ENCODE data around the gene KLF18. TPM values are rescaled to one million over a fixed set of nuclear protein-coding genes. Genes with fewer than 3 reads are reported as not detected.

KLF18 gene
- polyA plus RNA-seq, 2 of the 4 experiments (the other 2 are of a cell fraction), result not detected

- no peak overlapping the region for H3K27ac ChIP-seq
- DNase-seq (ENCODE audit: low read depth in 1 of 2, low spot score in 1 of 2) (no peak), FAIRE-seq (no peak), ATAC-seq (no peak)
- H3K4me2 ChIP-seq, result no peak overlapping the region
- no peaks in the 10 kb centered on the region for H3K4me1 ChIP-seq
- H3K9me3 ChIP-seq, result no peaks in the 10 kb centered on the region
- 79% methylated on average over 12 of the region's 16 CpGs for whole genome bisulfite sequencing (ENCODE audit: missing lambda C conversion rate)
- ChIA-PET CTCF (interaction anchor here (1.4 kb wide), 1 partner anchor 9 kb away, joined by 5 read pairs; no protein-coding TSS in a partner anchor), POLR2A (no interaction called here)
- no peak overlapping the region for H3K4me3 ChIP-seq
- TF ChIP-seq GATA3 (IDR thresholded peaks at IDR 0.05; ENCODE audit: borderline replicate concordance), result no peak
- TF ChIP-seq CHD4 (IDR thresholded peaks at IDR 0.05; ENCODE audit: borderline replicate concordance), result no peak
- no peak for TF ChIP-seq HOXA7 (CRISPR knock-in tag; IDR thresholded peaks at IDR 0.05)
- TF ChIP-seq, protein P1, sequence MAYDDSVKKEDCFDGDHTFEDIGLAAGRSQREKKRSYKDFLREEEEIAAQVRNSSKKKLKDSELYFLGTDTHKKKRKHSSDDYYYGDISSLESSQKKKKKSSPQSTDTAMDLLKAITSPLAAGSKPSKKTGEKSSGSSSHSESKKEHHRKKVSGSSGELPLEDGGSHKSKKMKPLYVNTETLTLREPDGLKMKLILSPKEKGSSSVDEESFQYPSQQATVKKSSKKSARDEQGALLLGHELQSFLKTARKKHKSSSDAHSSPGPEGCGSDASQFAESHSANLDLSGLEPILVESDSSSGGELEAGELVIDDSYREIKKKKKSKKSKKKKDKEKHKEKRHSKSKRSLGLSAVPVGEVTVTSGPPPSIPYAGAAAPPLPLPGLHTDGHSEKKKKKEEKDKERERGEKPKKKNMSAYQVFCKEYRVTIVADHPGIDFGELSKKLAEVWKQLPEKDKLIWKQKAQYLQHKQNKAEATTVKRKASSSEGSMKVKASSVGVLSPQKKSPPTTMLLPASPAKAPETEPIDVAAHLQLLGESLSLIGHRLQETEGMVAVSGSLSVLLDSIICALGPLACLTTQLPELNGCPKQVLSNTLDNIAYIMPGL (CRISPR knock-in tag; IDR thresholded peaks at IDR 0.05; ENCODE audit: borderline replicate concordance), result no peak
- TF ChIP-seq ZNF302 (CRISPR knock-in tag; IDR thresholded peaks at IDR 0.05), result no peak
These were observed 11.6 kb downstream of the KLF18 start for GRCh38 chr1:44129616-44130500.

- DNase-seq (ENCODE audit: low read depth in 1 of 2, low spot score in 1 of 2), result no peak
- H3K4me3 ChIP-seq, result no peak overlapping the region
- no peak for ATAC-seq
- WGBS (ENCODE audit: missing lambda C conversion rate), result 57% methylated on average over 5 of the region's 5 CpGs
- no peak overlapping the region for H3K4me2 ChIP-seq
- ChIA-PET CTCF (interaction anchor here (0.7 to 1.6 kb wide), 2 partner anchors 10 to 13 kb away, joined by 3 to 5 read pairs; no protein-coding TSS in a partner anchor), POLR2A (no interaction called here)
- no peak overlapping the region for H3K27ac ChIP-seq
- no peaks in the 10 kb centered on the region for H3K9me3 ChIP-seq
- FAIRE-seq, result no peak
- TF ChIP-seq EHF (CRISPR knock-in tag; IDR thresholded peaks at IDR 0.05) (no peak), CEBPB (IDR thresholded peaks at IDR 0.05) (no peak), SREBF2 (IDR thresholded peaks at IDR 0.05) (no peak), NR3C1 (IDR thresholded peaks at IDR 0.05) (no peak), HOXB5 (CRISPR knock-in tag; IDR thresholded peaks at IDR 0.05) (no peak), PHF8 (IDR thresholded peaks at IDR 0.05; ENCODE audit: borderline replicate concordance, low read depth) (no peak), TFCP2L1 (CRISPR knock-in tag; IDR thresholded peaks at IDR 0.05) (no peak), NFE2L2 (conservative IDR thresholded peaks at IDR 0.05; ENCODE audit: low read length) (no peak), ZSCAN20 (CRISPR knock-in tag; IDR thresholded peaks at IDR 0.05) (no peak), CHD4 (IDR thresholded peaks at IDR 0.05; ENCODE audit: borderline replicate concordance) (no peak), KDM1A (IDR thresholded peaks at IDR 0.05; ENCODE audit: low read depth) (no peak), MAFK (IDR thresholded peaks at IDR 0.05; ENCODE audit: partially characterized antibody) (no peak), JUNB (IDR thresholded peaks at IDR 0.05) (no peak), RFX5 (IDR thresholded peaks at IDR 0.05) (no peak), CHD2 (IDR thresholded peaks at IDR 0.05; ENCODE audit: low read length, partially characterized antibody) (no peak), FOXS1 (CRISPR knock-in tag; IDR thresholded peaks at IDR 0.05) (no peak), CBX8 (IDR thresholded peaks at IDR 0.05) (no peak)
- TF ChIP-seq, protein P2, sequence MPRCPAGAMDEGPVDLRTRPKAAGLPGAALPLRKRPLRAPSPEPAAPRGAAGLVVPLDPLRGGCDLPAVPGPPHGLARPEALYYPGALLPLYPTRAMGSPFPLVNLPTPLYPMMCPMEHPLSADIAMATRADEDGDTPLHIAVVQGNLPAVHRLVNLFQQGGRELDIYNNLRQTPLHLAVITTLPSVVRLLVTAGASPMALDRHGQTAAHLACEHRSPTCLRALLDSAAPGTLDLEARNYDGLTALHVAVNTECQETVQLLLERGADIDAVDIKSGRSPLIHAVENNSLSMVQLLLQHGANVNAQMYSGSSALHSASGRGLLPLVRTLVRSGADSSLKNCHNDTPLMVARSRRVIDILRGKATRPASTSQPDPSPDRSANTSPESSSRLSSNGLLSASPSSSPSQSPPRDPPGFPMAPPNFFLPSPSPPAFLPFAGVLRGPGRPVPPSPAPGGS (IDR thresholded peaks at IDR 0.05), result no peak
- TF ChIP-seq, protein P1 (CRISPR knock-in tag; IDR thresholded peaks at IDR 0.05; ENCODE audit: borderline replicate concordance), result no peak
- TF ChIP-seq, protein P3, sequence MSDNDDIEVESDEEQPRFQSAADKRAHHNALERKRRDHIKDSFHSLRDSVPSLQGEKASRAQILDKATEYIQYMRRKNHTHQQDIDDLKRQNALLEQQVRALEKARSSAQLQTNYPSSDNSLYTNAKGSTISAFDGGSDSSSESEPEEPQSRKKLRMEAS (IDR thresholded peaks at IDR 0.05), result no peak
- H3K4me1 ChIP-seq, result no peaks in the 10 kb centered on the region
These were observed 21.0 kb downstream of the KLF18 start for GRCh38 chr1:44120398-44120949.

Data from A549 (cell line).